ENCODE results near the gene EIF3L.

Gene EIF3L

GRCh38 chr22:37906364-37907008 is 57.3 kb downstream of the EIF3L start:
- peak; percentile 26 to 27 for DNase-seq

GRCh38 chr22:37907036-37907954 is 58.1 kb downstream of the EIF3L start:
- DNase-seq, result no peak

GRCh38 chr22:37909766-37910165 is 60.5 kb downstream of the EIF3L start:
- no peak for DNase-seq

GRCh38 chr22:37910890-37911672 is 61.9 kb downstream of the EIF3L start:
- DNase-seq, result no peak

- no peak for DNase-seq
Observed at GRCh38 chr22:37911697-37912096, 62.5 kb downstream of the EIF3L start.

- no peak for DNase-seq
Observed at GRCh38 chr22:37912171-37912570, 63.0 kb downstream of the EIF3L start.

- no peak for DNase-seq
Observed at GRCh38 chr22:37913233-37913721, 64.1 kb downstream of the EIF3L start.

- DNase-seq, result no peak
Observed at GRCh38 chr22:37916311-37916710, 67.1 kb downstream of the EIF3L start.

GRCh38 chr22:37917874-37918548 is 68.8 kb downstream of the EIF3L start:
- DNase-seq, result no peak

- no peak for DNase-seq
Observed at GRCh38 chr22:37918580-37919270, 69.5 kb downstream of the EIF3L start.

- DNase-seq, result no peak
Observed at GRCh38 chr22:37920126-37920525, 70.9 kb downstream of the EIF3L start.

GRCh38 chr22:37922191-37922590 is 73.0 kb downstream of the EIF3L start:
- no peak for DNase-seq

GRCh38 chr22:37923927-37924326 is 74.7 kb downstream of the EIF3L start:
- no peak for DNase-seq

- DNase-seq, result no peak
Observed at GRCh38 chr22:37924386-37925065, 75.3 kb downstream of the EIF3L start.

- no peak for DNase-seq
Observed at GRCh38 chr22:37925330-37925729, 76.1 kb downstream of the EIF3L start.

- no peak for DNase-seq
Observed at GRCh38 chr22:37925767-37926166, 76.5 kb downstream of the EIF3L start.

- no peak for DNase-seq
Observed at GRCh38 chr22:37926358-37926757, 77.1 kb downstream of the EIF3L start.

GRCh38 chr22:37926771-37927636 is 77.8 kb downstream of the EIF3L start:
- no peak for DNase-seq

- DNase-seq, result no peak
Observed at GRCh38 chr22:37927637-37927936, 78.4 kb downstream of the EIF3L start.

- no peak for DNase-seq
Observed at GRCh38 chr22:37929390-37929789, 80.2 kb downstream of the EIF3L start.
